Esophagus squamous epithelium (tissue), 4 donors: ENCODE data around the gene CACNA2D3.

ENCODE experiments used
- POLR2A ChIP-seq, 4 donors: fragments of 450-650 bp; IDR thresholded peaks; one replicate each; pipeline ENCODE4 v1.6.1; 2017; ENCODE audit warnings: antibody characterized with exemption in 4 of 4, mild to moderate bottlenecking in 4 of 4, moderate library complexity in 3 of 4
- TF ChIP-seq, protein P1 (sequence below), 6 experiments: fragments of 450-650 bp in 4 of 6; fragments of 200-600 bp in 2 of 6; sonication (generic) in 2 of 6; IDR thresholded peaks; one replicate each; pipeline ENCODE4 v1.5.1; 2016 to 2019; ENCODE audit warnings: antibody characterized with exemption in 6 of 6, mild to moderate bottlenecking in 4 of 6, moderate library complexity in 4 of 6

- no peak for TF ChIP-seq POLR2A (IDR thresholded peaks at IDR 0.05)
- TF ChIP-seq, protein P1, sequence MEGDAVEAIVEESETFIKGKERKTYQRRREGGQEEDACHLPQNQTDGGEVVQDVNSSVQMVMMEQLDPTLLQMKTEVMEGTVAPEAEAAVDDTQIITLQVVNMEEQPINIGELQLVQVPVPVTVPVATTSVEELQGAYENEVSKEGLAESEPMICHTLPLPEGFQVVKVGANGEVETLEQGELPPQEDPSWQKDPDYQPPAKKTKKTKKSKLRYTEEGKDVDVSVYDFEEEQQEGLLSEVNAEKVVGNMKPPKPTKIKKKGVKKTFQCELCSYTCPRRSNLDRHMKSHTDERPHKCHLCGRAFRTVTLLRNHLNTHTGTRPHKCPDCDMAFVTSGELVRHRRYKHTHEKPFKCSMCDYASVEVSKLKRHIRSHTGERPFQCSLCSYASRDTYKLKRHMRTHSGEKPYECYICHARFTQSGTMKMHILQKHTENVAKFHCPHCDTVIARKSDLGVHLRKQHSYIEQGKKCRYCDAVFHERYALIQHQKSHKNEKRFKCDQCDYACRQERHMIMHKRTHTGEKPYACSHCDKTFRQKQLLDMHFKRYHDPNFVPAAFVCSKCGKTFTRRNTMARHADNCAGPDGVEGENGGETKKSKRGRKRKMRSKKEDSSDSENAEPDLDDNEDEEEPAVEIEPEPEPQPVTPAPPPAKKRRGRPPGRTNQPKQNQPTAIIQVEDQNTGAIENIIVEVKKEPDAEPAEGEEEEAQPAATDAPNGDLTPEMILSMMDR (IDR thresholded peaks at IDR 0.05) = no peak
Measured at GRCh38 chr3:54481606-54482365, 359.4 kb downstream of the CACNA2D3 start.
